Mammary epithelial cell (primary cell): ENCODE data around the gene RGS19.

ENCODE experiments used
- EZH2 ChIP-seq: IDR thresholded peaks from 2 replicates; pipeline ENCODE4 v1.6.1; 2012; ENCODE audit warnings: low read length, inconsistent platforms, borderline replicate concordance
- TF ChIP-seq, protein P1 (sequence below), 2 donors: IDR thresholded peaks in 1 of 2; conservative IDR thresholded peaks in 1 of 2; 2 replicates each; pipeline ENCODE4 v1.5.1; 2011 to 2012; ENCODE audit warnings: inconsistent platforms in 2 of 2, low read length in 2 of 2, mild to moderate bottlenecking in 2 of 2, control low read depth in 1 of 2, low read depth in 1 of 2; ENCODE audit not compliant: insufficient read depth in 1 of 2; ENCODE audit errors: extremely low read depth in 1 of 2

DNA sequence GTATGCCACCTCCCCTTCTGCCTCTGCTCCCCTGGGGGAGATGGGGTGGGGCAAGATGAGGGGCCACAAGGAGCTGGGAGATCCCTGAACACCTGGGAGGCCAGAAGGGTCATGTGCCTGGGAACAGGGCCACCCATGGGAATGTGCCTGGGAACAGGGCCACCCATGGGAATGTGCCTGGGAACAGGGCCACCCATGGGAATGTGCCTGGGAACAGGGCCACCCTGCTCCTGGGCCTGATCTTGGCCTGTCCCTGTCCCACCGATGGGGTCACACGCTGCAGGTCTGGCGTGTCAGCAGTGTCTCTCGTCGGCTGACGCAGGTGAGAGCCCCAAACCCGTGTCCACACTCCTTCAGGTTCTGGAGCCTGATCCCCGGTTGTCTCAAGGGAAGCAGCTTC, 4.4 kb downstream of the RGS19 start:
- TF ChIP-seq, protein P1, sequence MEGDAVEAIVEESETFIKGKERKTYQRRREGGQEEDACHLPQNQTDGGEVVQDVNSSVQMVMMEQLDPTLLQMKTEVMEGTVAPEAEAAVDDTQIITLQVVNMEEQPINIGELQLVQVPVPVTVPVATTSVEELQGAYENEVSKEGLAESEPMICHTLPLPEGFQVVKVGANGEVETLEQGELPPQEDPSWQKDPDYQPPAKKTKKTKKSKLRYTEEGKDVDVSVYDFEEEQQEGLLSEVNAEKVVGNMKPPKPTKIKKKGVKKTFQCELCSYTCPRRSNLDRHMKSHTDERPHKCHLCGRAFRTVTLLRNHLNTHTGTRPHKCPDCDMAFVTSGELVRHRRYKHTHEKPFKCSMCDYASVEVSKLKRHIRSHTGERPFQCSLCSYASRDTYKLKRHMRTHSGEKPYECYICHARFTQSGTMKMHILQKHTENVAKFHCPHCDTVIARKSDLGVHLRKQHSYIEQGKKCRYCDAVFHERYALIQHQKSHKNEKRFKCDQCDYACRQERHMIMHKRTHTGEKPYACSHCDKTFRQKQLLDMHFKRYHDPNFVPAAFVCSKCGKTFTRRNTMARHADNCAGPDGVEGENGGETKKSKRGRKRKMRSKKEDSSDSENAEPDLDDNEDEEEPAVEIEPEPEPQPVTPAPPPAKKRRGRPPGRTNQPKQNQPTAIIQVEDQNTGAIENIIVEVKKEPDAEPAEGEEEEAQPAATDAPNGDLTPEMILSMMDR (conservative IDR thresholded peaks at IDR 0.05 in 1 of 2, IDR thresholded peaks at IDR 0.05 in 1 of 2; ENCODE audit: extremely low read depth in 1 of 2, insufficient read depth in 1 of 2, low read depth in 1 of 2, low read length in 2 of 2): no peak
- TF ChIP-seq EZH2: no peak
